ENCODE data around the gene UCN2. TPM values are rescaled to one million over a fixed set of nuclear protein-coding genes. Genes with fewer than 3 reads are reported as not detected.

The UCN2 gene
- total and polyA plus RNA-seq, 2 of the 8 experiments (the other 6 are each of a cell fraction or from before 2014, with no cell fraction given) = 0.14 TPM; not detected in 1

DNA sequence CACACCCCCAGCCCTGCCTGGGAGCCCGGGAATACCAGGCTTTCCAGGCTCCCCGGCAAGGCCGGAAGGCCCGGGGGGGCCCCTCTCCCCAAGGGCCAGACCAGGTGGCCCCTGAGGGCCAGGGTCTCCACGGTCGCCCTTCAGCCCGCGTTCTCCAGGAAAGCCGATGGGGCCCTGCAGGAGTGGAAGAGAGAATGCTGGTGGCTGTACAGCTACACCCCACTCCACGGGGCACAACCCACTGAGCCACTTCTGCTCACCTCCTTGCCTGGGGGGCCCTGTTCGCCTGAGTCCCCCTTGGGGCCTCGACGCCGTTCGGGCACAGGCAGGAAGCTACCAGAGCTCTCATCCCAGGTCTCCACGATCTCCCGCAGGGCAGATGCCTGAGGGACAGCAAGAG, 11.8 kb upstream of the UCN2 start:
- H3K27ac ChIP-seq (ENCODE audit: low read depth, low read length) = no peak overlapping the region
- no peak overlapping the region for H3K18ac ChIP-seq (ENCODE audit: extremely low read depth, low read length)
- no peak overlapping the region for H3K23ac ChIP-seq (ENCODE audit: insufficient read length)
- H3K4me1 ChIP-seq (replicated peaks in 1 of 4; ENCODE audit: control insufficient read depth in 3 of 4, insufficient read depth in 4 of 4, low read length in 3 of 4) = no peaks in the 10 kb centered on the region
- no peak overlapping the region for H4K5ac ChIP-seq (ENCODE audit: insufficient read length, low read depth, low read length)
- no peaks in the 10 kb centered on the region; a peak in 1 of 7 replicates for H3K27me3 ChIP-seq (replicated peaks in 1 of 4; ENCODE audit: control insufficient read depth in 3 of 4, extremely low read depth in 1 of 4, insufficient read depth in 3 of 4, low read length in 3 of 4)
- DNase-seq (ENCODE audit: low read depth in 1 of 2, low spot score in 2 of 2) (no peak), FAIRE-seq (no peak)
- no peak overlapping the region for H2BK12ac ChIP-seq (ENCODE audit: low read depth, low read length)
- 0 out of 2 replicates have a peak overlapping the region, but pooled peaks have one; percentile 25 for H4K8ac ChIP-seq (ENCODE audit: extremely low read depth, insufficient read depth, low read length)
- POLR2A ChIA-PET (ENCODE audit: partially characterized antibody) = no interaction called here
- H3K9ac ChIP-seq (replicated peaks in 1 of 4; ENCODE audit: extremely low read depth in 1 of 4, low read depth in 3 of 4, low read length in 3 of 4) = no peak overlapping the region
- H3K56ac ChIP-seq (replicated peaks; ENCODE audit: insufficient read length, low read depth, low read length) = no peak overlapping the region
- no peak overlapping the region for H3K4me2 ChIP-seq (ENCODE audit: insufficient read depth in 1 of 2, low read depth in 2 of 2, low read length in 2 of 2)
- H3K9me3 ChIP-seq (ENCODE audit: insufficient read depth in 2 of 2, low read depth in 1 of 2, low read length in 1 of 2) = no peaks in the 10 kb centered on the region
- H2BK5ac ChIP-seq (ENCODE audit: low read depth, low read length) = no peak overlapping the region
- no peak overlapping the region for H2BK15ac ChIP-seq (ENCODE audit: low read length)
- no peak overlapping the region for H4K91ac ChIP-seq (replicated peaks; ENCODE audit: insufficient read length, low read length)
- H3K14ac ChIP-seq (ENCODE audit: insufficient read length) = no peak overlapping the region
- no peak overlapping the region for H2BK20ac ChIP-seq (ENCODE audit: low read length)
- no peak for TF ChIP-seq KDM5A (IDR thresholded peaks at IDR 0.05; ENCODE audit: low read length)
- H2AFZ ChIP-seq (ENCODE audit: low read length) = no peak overlapping the region
- H3K4ac ChIP-seq (replicated peaks; ENCODE audit: insufficient read length, low read depth, low read length) = no peak overlapping the region
- H2AK5ac ChIP-seq (ENCODE audit: low read depth, low read length) = no peak overlapping the region
- peaks cover 0 to 3% (median 1%) of the 10 kb centered on the region in 4 experiments; a peak in 2 of 8 replicates for H3K36me3 ChIP-seq (ENCODE audit: control insufficient read depth in 2 of 4, insufficient read depth in 4 of 4, low read length in 3 of 4)
- no peaks in the 10 kb centered on the region for H3K79me2 ChIP-seq (ENCODE audit: control insufficient read depth in 1 of 2, insufficient read depth in 2 of 2, low read length in 2 of 2)
- no peak overlapping the region for H2BK120ac ChIP-seq (replicated peaks; ENCODE audit: low read depth, low read length)
- H3K4me3 ChIP-seq (ENCODE audit: extremely low read depth in 1 of 4, insufficient read depth in 2 of 4, low read depth in 3 of 4, low read length in 4 of 4) = no peak overlapping the region
- H3K23me2 ChIP-seq (ENCODE audit: low read depth, low read length) = peaks cover 2% of the 10 kb centered on the region; the same call in 1 of the 2 replicates
- CTCF ChIA-PET (ENCODE audit: partially characterized antibody) = interaction anchor here (1.6 kb wide), 1 partner anchor 17 kb away, joined by 4 read pairs; no protein-coding TSS in a partner anchor
- no peaks in the 10 kb centered on the region for H3K79me1 ChIP-seq (ENCODE audit: low read depth, low read length)
- 94% methylated on average over 16 of the region's 17 CpGs; no CpG with 5 or more reads in 1 of the 2 experiments for WGBS, 2 experiments (ENCODE audit: extremely low coverage in 1 of 2, insufficient coverage in 1 of 2, insufficient read length in 1 of 2, insufficient replicate concordance in 2 of 2, low coverage in 1 of 2, low lambda C conversion rate in 2 of 2, missing lambda C conversion rate in 1 of 2)
- H4K20me1 ChIP-seq (replicated peaks in 1 of 2; ENCODE audit: control insufficient read depth in 1 of 2, insufficient read depth in 2 of 2, low read length in 2 of 2) = peaks cover 0 to 4% of the 10 kb centered on the region in 2 experiments

Data from H1 (cell line).